CD14-positive monocyte (primary cell): ENCODE measurements around the gene CFAP61. TPM values are rescaled to one million over a fixed set of nuclear protein-coding genes. Genes with fewer than 3 reads are reported as not detected.

ENCODE experiments used
- DNase-seq, 3 donors: peaks; one replicate each; pipeline ENCODE4 v3.0.0-alpha.2; 2011 to 2022
- H2AFZ ChIP-seq: 2 replicates; pipeline ENCODE4 v1.6.0; 2012; ENCODE audit warnings: mild to moderate bottlenecking, low read depth, low read length, inconsistent platforms; ENCODE audit not compliant: insufficient read depth, poor library complexity, severe bottlenecking
- H3K27ac ChIP-seq, 2 donors: 1 replicate in 1 of 2; 2 replicates in 1 of 2; pipeline ENCODE4 v1.5.1; 2012 to 2013; ENCODE audit warnings: low read length in 2 of 2, control low read depth in 1 of 2, inconsistent platforms in 1 of 2, low read depth in 1 of 2, mild to moderate bottlenecking in 1 of 2
- H3K27me3 ChIP-seq, 2 donors: one replicate each; pipeline versions ENCODE4 v1.6.0 to v1.6.1; 2011 to 2013; ENCODE audit warnings: low read length in 2 of 2; ENCODE audit not compliant: control insufficient read depth in 2 of 2, insufficient read depth in 2 of 2
- H3K36me3 ChIP-seq, 2 donors: replicated peaks in 1 of 2; 1 replicate in 1 of 2; 2 replicates in 1 of 2; pipeline versions ENCODE4 v1.5.1 to v1.6.1; 2012 to 2013; ENCODE audit warnings: low read length in 2 of 2, control low read depth in 1 of 2, inconsistent platforms in 1 of 2, mild to moderate bottlenecking in 1 of 2; ENCODE audit not compliant: insufficient read depth in 2 of 2, control insufficient read depth in 1 of 2
- H3K4me1 ChIP-seq, 2 donors: 1 replicate in 1 of 2; 2 replicates in 1 of 2; pipeline versions ENCODE4 v1.5.1 to v1.6.1; 2012 to 2013; ENCODE audit warnings: low read length in 2 of 2, control low read depth in 1 of 2, inconsistent platforms in 1 of 2, mild to moderate bottlenecking in 1 of 2, moderate library complexity in 1 of 2; ENCODE audit not compliant: insufficient read depth in 2 of 2, control insufficient read depth in 1 of 2
- H3K4me2 ChIP-seq: replicated peaks from 2 replicates; pipeline ENCODE3; 2012; ENCODE audit warnings: low read length, moderate library complexity, mild to moderate bottlenecking; ENCODE audit not compliant: poor library complexity, severe bottlenecking; ENCODE audit errors: extremely low read depth
- H3K4me3 ChIP-seq, 3 experiments: fragments of 200-600 bp in 1 of 3; sonication (generic) in 1 of 3; replicated peaks in 1 of 3; 1 replicate in 2 of 3; 2 replicates in 1 of 3; pipeline ENCODE4 v1.5.1; 2011 to 2013; ENCODE audit warnings: low read length in 3 of 3, mild to moderate bottlenecking in 3 of 3, control low read depth in 2 of 3, low read depth in 2 of 3, inconsistent platforms in 1 of 3, moderate library complexity in 1 of 3
- H3K79me2 ChIP-seq: 2 replicates; pipeline ENCODE4 v1.6.0; 2012; ENCODE audit warnings: mild to moderate bottlenecking, control low read depth, inconsistent platforms, low read length, moderate library complexity; ENCODE audit not compliant: insufficient read depth
- H3K9ac ChIP-seq: 2 replicates; pipeline ENCODE4 v1.6.0; 2017; ENCODE audit warnings: low read length, mild to moderate bottlenecking; ENCODE audit not compliant: insufficient read depth, poor library complexity, severe bottlenecking
- H3K9me3 ChIP-seq, 2 donors: replicated peaks in 1 of 2; 1 replicate in 1 of 2; 2 replicates in 1 of 2; pipeline versions ENCODE4 v1.5.1 to v1.6.1; 2012 to 2013; ENCODE audit warnings: low read length in 2 of 2, control low read depth in 1 of 2; ENCODE audit not compliant: control insufficient read depth in 1 of 2, insufficient read depth in 1 of 2
- H4K20me1 ChIP-seq: 2 replicates; pipeline ENCODE4 v1.6.0; 2012; ENCODE audit warnings: mild to moderate bottlenecking, low read length, control low read depth, moderate library complexity; ENCODE audit not compliant: insufficient read depth
- H3K27ac Mint-ChIP-seq, 7 donors: one replicate each; pipeline ENCODE4 v1.8.0; 2020; ENCODE audit warnings: mild to moderate bottlenecking in 7 of 7, mixed read lengths in 7 of 7, moderate library complexity in 6 of 7, inconsistent platforms in 2 of 7
- H3K27me3 Mint-ChIP-seq, 3 donors: one replicate each; pipeline ENCODE4 v1.8.0; 2021 to 2022; ENCODE audit warnings: low read depth in 3 of 3, mild to moderate bottlenecking in 3 of 3, mixed read lengths in 3 of 3, moderate library complexity in 3 of 3, inconsistent platforms in 1 of 3
- H3K36me3 Mint-ChIP-seq, 2 donors: one replicate each; pipeline ENCODE4 v1.8.0; 2020; ENCODE audit warnings: mixed read lengths in 2 of 2, inconsistent platforms in 1 of 2, mild to moderate bottlenecking in 1 of 2
- H3K4me1 Mint-ChIP-seq: one replicate; pipeline ENCODE4 v1.8.0; 2020; ENCODE audit warnings: mild to moderate bottlenecking, mixed read lengths
- H3K4me3 Mint-ChIP-seq, 2 donors: one replicate each; pipeline ENCODE4 v1.8.0; 2020; ENCODE audit warnings: mild to moderate bottlenecking in 2 of 2, mixed read lengths in 2 of 2, moderate library complexity in 1 of 2
- H3K9me3 Mint-ChIP-seq, 7 donors: one replicate each; pipeline ENCODE4 v1.8.0; 2020 to 2022; ENCODE audit warnings: mixed read lengths in 7 of 7, mild to moderate bottlenecking in 6 of 7, moderate library complexity in 6 of 7, inconsistent platforms in 2 of 7
- WGBS: methylation state at CpG from one replicate; pipeline ENCODE4 v1.1.5; 2013; ENCODE audit warnings: missing lambda C conversion rate; ENCODE audit not compliant: insufficient coverage; 5-methylcytosine and 5-hydroxymethylcytosine counted together
- intact Hi-C, 2 donors: fragments of 100-400 bp; cut with micrococcal nuclease; formaldehyde crosslinking; loops; one replicate each; pipeline versions ENCODE4 v1.15.0 to v1.15.1; 2023
- polyA plus RNA-seq, 3 donors: library from polyadenylated mRNA; depleted of rRNA in 1 of 3; unstranded in 2 of 3; stranded (reverse) in 1 of 3; fragments of 300-500 nt in 2 of 3; fragments of >200 nt in 1 of 3; fragmentation: Illumina TruSeq in 2 of 3; gene quantifications; 1 replicate in 2 of 3; 2 replicates in 1 of 3; pipeline ENCODE4 v1.2.3, GENCODE V29; 2012 to 2021
- TF ChIP-seq, protein P1 (sequence below): fragments of 200-600 bp; IDR thresholded peaks from one replicate; pipeline ENCODE4 v1.8.0; 2022; ENCODE audit warnings: antibody characterized with exemption, mild to moderate bottlenecking

Gene CFAP61
- polyA plus RNA-seq, 3 donors = not detected

GRCh38 chr20:20318365-20319161 is 266.2 kb downstream of the CFAP61 start:
- intact Hi-C loops = no loop called here
- H3K9ac ChIP-seq = no peak overlapping the region
- H3K27me3 ChIP-seq = no peaks in the 10 kb centered on the region
- no peaks in the 10 kb centered on the region for H3K79me2 ChIP-seq
- H2AFZ ChIP-seq = peak overlapping the region; percentile 74
- H3K27me3 Mint-ChIP-seq = peaks cover 0 to 2% (median 0%) of the 10 kb centered on the region in 3 donors
- H3K9me3 ChIP-seq = peaks cover 5 to 10% of the 10 kb centered on the region in 2 donors
- peaks cover 34% of the 10 kb centered on the region for H3K4me1 Mint-ChIP-seq
- H3K4me2 ChIP-seq = peak overlapping the region; percentile 56
- H3K9me3 Mint-ChIP-seq = peaks cover 0 to 22% (median 8%) of the 10 kb centered on the region in 7 donors
- WGBS = 30% methylated on average over 5 of the region's 9 CpGs
- H4K20me1 ChIP-seq = no peaks in the 10 kb centered on the region
- no peaks in the 10 kb centered on the region for H3K36me3 ChIP-seq
- TF ChIP-seq, protein P1, sequence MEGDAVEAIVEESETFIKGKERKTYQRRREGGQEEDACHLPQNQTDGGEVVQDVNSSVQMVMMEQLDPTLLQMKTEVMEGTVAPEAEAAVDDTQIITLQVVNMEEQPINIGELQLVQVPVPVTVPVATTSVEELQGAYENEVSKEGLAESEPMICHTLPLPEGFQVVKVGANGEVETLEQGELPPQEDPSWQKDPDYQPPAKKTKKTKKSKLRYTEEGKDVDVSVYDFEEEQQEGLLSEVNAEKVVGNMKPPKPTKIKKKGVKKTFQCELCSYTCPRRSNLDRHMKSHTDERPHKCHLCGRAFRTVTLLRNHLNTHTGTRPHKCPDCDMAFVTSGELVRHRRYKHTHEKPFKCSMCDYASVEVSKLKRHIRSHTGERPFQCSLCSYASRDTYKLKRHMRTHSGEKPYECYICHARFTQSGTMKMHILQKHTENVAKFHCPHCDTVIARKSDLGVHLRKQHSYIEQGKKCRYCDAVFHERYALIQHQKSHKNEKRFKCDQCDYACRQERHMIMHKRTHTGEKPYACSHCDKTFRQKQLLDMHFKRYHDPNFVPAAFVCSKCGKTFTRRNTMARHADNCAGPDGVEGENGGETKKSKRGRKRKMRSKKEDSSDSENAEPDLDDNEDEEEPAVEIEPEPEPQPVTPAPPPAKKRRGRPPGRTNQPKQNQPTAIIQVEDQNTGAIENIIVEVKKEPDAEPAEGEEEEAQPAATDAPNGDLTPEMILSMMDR = no peak
- peak overlapping the region; percentile 52 to 68 for H3K27ac ChIP-seq
- H3K4me1 ChIP-seq = peaks cover 30% of the 10 kb centered on the region in 2 donors
- peak overlapping the region in 1 of 3 experiments; percentile 43 for H3K4me3 ChIP-seq
- DNase-seq = peak; percentile 25 to 40 (median 32)
- H3K4me3 Mint-ChIP-seq = peak overlapping the region; percentile 24 to 35
- H3K27ac Mint-ChIP-seq = peak overlapping the region; percentile 57 to 80 (median 76)
- H3K36me3 Mint-ChIP-seq = no peaks in the 10 kb centered on the region

- Histone ChIP-seq H3K4me1 (peaks cover 30% of the 10 kb centered on the region in 2 donors), H3K9ac (no peak overlapping the region), H2AFZ (no peak overlapping the region), H3K36me3 (no peaks in the 10 kb centered on the region), H3K79me2 (no peaks in the 10 kb centered on the region), H3K4me3 (no peak overlapping the region), H3K27ac (no peak overlapping the region), H3K4me2 (no peak overlapping the region), H3K27me3 (no peaks in the 10 kb centered on the region), H4K20me1 (no peaks in the 10 kb centered on the region), H3K9me3 (peaks cover 5 to 10% of the 10 kb centered on the region in 2 donors)
- no CpG with 5 or more reads among the region's 1 CpG for WGBS
- H3K27ac Mint-ChIP-seq = no peak overlapping the region
- H3K27me3 Mint-ChIP-seq = peaks cover 0 to 2% (median 0%) of the 10 kb centered on the region in 3 donors
- TF ChIP-seq, protein P1 = no peak
- H3K9me3 Mint-ChIP-seq = peaks cover 0 to 16% (median 8%) of the 10 kb centered on the region in 7 donors
- H3K4me1 Mint-ChIP-seq = peaks cover 34% of the 10 kb centered on the region
- intact Hi-C loops = no loop called here
- DNase-seq = no peak
- H3K36me3 Mint-ChIP-seq = no peaks in the 10 kb centered on the region
- no peak overlapping the region for H3K4me3 Mint-ChIP-seq
These were observed 268.8 kb downstream of the CFAP61 start for GRCh38 chr20:20321134-20321533.
